GM19023 (cell line): ENCODE results near the gene ADGRL2.

Source experiments
- ATAC-seq: cut with Tn5 transposase; IDR thresholded peaks from one replicate; pipeline ENCODE4 v1.9.1; 2021; ENCODE audit warnings: mild to moderate bottlenecking, moderate library complexity; ENCODE audit not compliant: unreplicated experiment

The ADGRL2 gene

DNA sequence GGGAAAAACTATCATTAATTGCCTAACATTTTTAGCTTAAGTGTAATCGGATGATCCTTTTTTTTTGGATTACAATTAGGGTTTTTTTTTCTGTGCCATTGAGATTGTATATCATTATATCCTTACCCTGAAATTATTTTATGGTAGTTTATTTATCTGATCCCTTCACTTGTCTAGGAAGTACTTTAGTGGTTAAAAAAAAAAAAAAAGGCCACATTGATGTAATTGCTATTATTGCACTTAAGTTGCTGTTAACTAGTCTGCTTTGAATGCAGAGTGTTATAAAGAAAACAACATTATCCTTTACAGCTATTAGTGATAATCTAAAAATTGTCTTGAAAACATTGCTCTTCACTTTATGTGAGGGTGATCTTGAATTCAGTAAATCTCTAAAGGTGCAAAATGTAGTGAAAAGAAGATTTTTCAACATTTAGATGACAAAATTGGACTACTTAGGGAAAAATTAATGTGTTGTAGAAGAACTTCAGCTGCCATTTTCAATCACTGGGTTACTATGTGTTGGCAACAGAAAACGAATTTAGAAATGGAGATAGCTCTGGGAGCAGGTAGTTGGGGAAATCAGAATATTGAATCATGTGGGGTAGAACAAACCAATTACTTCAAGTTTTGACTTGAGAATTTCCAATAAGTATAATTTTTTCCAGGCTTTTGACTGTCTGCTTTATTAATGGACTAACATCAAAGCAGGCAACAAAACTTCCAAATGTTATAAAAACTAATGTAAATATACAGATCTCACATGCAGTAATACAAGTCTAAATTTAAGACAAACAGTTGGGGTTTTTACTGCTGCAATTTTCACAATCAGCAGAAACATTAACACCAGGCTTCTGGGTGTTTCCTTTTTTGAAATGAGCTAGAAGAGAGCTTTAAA lies 5.0 kb downstream of the ADGRL2 start:
- ATAC-seq, result no peak

DNA sequence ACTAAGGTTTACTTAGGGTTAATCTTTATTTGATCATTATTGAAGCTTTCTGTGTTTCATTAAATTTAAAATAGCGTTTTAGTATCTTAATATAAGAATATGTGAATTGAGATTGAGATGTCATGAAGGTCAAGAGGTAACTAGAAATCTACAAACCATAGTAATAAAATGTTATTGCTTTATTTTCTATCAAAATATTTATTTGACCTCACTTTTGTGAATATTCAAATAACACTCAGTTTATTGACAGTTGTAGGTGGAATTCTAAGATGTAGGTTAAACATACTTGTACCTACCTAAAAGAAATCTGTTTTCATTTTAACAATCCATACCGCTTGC lies 5.7 kb downstream of the ADGRL2 start:
- ATAC-seq, result no peak

DNA sequence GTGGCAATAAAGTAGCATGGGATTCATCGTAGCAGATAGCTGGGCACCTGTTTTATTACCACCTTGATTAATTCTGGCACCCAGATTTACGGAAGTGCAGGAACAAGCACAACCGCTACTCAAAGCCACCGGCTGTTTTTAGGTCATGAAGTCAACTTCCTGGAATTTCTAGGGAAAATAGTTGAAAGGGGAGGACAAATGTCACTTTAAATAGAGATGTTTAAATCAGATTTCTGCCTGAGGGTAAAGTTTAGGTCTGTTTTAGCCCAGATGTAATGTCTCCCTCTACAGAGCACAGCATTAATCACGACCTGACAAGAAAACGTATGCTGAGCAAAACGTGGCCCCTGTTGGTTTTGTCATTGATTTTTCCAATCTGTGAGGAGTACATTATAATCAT lies 8.0 kb downstream of the ADGRL2 start:
- no peak for ATAC-seq

DNA sequence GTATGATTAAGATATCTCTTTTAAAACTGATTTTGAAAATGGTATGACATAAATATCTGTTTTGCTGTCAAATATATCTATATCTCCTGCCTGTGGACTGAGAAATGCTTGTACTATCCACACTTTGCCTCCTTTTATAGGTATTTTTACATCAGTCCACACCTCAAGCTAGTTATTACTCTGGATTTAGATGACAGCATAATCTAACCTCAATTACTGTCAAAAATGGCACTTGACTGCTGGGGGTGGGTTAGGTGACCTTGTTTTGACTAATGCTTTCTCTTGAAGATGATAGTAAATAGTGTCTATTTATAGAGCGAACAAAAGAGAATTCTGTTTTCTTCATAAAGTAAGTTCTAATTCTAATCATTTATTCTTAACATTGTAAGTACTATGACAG lies 9.1 kb downstream of the ADGRL2 start:
- ATAC-seq, result no peak

DNA sequence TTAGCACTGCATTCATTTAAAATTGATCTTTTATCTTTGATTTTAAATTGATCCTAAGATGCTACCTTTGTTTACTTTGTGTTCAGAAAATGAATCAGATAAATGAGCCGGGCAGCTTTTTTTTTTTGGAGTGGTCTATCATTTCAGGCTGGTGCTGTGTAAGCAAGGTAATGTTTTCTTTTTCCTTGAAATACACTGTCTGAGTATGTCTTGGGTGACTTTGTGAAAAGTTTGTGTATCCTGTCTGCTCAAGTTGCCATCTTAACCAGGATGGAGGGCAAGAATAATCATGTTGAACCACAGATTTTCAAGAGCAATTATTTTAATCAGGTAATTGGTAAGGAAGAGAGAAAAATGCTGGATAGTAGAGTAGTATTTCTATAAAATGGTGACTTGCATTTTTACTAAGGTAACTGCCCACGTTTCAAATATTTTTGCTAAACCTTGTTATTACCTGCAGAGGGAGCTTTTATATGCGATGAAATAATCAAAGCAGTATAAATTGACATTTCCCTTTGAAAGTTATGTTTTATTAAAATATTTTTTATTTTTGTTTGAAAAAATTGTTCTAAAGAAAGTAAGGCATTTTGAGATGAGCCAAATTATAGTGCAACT lies 11.1 kb downstream of the ADGRL2 start:
- no peak for ATAC-seq

DNA sequence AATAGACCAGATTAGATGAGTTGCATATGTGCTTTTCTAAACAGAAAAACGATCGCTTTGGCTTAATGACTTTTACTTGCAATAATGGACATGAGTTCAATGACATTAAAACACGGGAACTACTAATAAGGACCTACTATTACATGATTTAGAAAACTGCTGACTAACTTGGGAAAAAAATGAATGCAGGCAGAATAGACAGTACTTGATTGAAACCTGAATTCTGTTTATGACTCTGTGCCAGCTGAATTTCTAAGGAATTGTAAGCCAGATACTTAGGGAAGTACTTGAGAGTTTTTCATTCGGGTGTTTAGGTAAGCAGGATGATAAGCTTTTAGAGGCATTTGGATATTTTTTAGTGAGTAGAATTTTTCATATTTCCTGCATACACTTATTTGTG lies 12.0 kb downstream of the ADGRL2 start:
- ATAC-seq, result no peak

DNA sequence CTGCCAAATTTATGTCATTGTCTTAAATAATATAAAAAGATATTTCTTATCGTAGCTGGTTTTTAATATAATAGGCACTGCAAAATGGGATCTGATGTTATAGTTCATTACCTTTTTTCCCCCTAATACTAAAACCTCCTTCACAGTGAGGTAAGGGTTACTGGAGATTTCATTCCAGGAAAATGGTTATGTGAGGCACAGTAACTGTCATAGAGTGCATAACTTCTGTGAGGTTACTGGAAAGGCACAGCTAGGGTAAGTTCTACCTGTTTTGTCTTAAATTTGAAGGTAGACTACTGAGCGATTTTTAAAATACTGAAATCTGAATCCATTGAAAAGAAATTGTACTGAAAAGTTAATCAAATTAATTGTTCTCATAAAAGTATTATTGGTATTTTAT lies 13.0 kb downstream of the ADGRL2 start:
- no peak for ATAC-seq

DNA sequence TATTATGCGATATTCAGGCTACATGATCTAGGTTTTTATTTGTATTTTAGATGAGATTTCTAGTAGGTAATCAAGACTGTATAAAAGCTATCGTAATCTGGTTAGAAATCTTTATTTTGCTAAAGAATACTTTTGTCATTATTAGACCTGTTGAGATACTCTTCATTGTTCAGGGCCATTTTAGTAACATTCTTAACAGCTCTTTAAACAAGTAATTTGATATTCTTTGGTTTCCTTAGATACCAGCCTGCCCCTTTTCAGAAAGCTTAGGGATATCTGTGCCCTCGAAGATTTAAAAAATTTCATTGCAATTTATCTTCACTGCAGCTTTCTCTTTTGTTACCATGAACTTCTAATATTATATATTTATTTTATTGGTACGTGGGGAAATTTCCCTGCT lies 18.9 kb downstream of the ADGRL2 start:
- no peak for ATAC-seq

DNA sequence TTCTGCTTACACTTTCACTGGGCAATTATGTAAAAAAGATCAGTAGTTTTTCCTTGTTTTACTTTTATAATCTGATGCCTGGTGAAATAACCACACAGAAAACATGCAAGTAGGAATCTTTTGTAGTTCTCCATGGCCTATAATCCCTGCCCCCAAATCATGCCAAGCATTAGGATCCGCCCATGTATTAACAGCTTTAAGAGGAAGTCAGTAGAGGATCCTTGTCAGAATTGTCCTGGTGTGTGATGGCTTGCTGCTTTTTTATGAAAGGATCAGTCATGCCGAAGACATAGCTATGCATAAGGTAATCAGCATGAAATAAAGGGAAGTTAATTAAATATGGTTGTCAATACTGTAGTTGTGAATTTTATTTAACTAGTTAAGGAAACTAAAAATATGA lies 20.0 kb downstream of the ADGRL2 start:
- ATAC-seq, result no peak

DNA sequence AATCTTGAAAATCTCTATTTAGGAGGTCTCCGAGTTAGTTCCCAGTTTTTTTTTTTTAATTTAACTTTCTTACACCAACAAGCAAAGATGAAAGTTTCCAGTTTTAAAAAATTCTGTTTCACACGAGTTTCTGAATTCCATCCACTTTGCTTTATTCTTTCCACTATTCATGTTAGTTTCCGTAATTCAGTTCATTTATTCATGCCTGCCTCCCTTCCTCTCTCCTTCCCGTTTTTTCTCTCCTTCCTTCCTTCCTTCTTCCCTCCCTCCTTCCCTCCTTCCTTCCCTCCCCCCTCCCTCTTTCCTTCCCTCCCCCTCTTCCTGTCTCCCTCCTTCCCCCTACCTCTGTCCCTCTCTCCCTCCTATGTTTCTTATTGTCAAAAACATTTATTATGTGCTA lies 22.3 kb downstream of the ADGRL2 start:
- no peak for ATAC-seq

DNA sequence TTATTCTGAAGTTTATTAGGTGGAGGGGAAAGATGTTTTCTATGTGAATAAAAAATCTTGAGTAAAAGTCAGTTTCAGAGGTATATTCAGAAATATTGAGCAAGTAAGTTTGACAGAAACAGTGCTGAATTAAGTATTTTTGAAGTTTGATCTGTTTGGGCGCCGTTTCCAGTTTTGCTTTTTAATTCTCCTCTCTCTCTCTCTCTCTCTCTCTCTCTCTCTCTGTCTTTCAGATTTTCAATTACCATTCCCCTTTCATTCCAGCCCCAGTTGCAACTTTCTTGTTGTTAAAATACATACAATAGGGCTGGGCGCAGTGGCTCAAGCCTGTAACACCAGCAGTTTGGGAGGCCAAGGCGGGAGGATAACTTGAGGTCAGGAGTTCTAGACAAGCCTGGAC lies 24.0 kb downstream of the ADGRL2 start:
- ATAC-seq, result no peak

DNA sequence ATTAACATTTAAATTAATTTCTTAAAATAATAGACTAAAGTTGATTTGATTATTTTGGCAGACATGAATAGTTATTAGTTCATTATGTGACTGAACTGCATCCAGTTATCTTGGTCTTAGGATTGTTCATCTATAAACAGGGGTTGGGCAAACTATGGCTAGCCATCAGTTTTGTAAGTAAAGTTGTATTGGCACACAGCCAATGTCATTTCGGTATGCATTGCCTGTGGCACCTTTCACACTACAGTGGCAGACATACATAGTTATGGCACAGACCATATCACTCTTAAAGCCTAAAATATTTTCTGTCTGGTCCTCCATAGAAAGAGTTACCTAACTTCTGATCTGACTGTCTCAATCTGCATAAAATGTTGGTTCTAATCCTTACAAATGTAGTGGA lies 27.2 kb downstream of the ADGRL2 start:
- no peak for ATAC-seq

DNA sequence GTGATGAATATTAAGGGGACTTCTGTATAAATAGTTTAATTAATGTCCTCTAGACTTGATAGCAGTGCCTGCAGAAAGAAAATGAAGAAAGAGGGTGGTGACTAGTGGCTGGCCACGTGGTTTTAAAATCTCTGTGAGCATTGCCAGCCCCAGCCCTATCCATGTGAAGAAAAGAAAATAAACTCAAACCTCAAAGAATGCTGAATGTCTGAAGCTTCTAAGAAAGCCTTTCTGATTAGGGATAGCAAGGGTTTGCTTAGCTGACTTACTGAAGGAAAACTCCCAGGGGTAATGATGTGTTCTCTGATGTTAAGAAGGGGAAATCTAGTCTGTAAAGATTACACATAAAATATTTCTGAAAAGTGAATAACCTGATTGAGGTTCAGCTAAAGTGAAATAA lies 31.8 kb downstream of the ADGRL2 start:
- no peak for ATAC-seq

DNA sequence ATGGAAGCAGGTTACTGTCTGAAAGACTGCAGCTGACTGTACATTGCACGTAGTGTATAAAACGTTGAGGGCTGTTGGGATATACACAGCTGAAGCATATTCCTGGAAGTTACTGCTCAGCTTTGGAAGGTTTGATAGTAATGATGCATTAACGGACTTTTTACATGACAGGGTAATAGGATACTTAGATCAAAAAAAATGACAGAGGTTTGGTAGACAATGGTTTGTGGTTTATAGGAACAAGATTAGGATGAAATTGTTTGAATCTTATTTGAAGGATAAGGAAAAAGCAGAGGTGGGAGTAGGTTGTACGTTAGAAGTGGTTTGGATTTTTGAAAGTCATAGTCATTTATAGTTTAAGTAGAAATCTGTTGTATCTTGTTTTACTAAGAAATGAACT lies 33.0 kb downstream of the ADGRL2 start:
- no peak for ATAC-seq

DNA sequence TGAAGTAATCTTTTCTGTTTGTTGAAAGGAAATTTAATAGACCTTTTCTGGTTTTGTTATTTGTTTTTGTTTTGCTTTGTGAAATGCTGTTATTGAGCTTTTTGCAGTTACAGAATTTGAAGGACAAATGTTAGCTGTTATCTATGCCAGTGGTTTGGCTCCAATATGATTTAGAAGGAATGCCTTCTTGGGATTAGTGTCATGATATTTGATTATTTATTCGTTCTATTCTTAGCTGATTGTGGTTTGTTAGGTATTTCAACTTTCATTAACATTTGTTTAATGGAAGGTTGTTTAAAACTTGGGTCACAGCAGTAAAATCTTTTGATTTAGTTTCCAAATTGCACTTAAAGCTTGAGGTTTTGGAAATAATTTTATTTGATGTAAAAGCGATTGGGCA lies 33.5 kb downstream of the ADGRL2 start:
- no peak for ATAC-seq

DNA sequence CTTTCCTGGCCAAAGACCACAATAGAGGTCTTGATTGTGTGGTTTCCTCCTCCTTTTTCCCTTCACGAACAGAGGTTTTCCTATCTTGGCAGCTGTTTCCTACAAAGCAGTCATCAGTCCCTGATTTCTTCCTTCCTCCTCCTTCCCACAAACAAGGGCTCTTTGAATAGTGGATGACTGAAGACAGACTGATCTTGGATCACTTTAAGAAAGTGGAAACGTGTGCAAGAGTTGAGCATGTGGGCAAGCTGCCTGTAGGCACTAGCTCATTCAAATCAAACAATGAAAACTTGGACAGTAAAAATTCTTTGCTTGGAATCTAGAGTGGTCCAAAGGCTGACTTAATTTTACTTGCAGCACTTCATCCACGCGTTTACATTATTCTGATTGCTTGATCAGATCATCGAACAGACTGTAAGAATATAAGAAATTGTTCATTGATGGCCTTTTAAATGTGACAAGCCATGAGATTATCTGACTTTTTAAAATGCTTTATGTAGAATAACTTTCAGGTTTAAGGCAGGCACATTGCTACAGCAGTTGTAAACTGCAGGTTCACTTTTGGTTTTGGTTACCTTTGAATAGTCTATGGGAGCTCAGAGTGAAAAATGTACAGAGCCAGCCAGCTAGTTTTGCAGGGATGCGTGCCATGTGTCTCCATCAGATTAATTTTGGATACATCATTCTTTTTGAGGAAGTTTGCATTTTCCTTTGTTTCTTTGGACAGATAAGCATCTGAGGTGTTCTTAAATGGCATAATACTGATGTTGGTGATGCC lies 34.4 kb downstream of the ADGRL2 start:
- no peak for ATAC-seq

DNA sequence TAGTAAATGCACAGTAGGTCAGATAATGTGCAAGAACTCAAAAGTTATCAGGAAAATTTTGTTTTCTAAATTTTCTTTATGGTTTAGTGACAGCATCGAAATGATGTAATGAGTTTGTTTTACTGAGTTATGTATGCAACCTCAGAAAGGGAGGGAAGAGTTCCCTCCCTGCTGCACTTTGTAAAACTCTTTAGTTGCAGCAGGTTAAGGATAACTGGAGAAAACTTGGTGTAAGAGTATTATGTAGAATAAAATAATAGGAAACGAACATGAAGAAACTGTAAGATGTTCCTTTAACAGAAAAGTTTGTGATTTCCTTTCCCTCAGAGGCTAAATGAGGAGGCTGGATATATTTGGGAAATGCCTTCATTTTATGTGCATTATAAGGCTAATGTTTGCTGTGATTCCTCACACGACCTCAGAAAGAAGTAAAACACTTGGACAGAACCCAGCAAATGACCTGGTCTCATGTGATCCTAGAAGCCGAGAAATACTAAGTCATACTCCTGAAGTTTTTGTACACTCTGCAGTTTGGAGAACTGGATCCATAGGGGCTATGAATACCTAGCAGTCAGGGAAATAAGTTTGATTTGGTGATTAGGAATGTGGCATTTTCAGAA lies 35.4 kb downstream of the ADGRL2 start:
- no peak for ATAC-seq

DNA sequence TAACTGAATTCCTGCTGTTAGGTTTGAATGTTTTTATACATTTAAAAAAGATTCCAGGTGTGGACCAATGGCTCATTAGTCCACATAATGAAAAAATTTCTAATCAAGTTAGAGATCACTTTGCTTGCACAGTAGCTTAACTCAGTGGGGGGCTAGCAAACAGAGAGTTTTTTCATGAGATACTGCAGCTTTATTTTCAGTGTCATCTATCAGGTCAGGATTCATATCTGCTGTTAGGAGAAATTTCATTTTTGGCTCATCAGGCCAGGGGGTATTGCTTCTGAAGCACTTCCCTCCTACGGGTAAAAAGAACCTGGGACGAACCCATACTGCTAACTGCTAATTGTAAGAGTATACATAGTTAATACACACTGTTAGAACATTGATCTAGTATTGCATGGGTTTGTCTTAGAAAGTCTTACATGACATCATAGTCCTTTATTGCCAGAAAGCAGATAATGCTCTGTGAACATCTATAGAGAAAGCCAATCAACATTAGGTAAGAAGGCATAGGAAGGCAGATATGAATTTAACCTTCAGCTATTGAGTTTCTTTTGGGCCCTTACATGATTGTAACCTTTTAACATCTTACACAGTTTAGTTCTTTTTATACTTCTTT lies 38.0 kb downstream of the ADGRL2 start:
- ATAC-seq, result no peak

DNA sequence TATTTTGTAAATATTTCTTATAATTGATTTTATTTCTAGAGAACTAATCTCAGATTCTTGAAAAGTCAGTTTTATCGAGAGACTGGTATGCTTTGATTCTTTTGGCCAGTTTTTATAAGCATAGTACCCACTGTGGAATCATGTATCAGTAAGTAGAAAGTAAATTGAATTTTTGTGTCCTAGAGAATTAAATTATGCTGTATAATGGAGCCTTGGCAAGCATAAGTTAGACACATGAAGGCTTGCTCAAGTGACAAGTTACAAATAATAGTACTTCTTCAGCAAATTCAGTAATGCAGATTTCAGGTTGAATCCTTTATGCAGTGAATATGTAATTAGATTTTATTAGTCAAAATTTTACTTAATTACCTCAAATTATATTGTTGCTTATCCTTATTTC lies 40.1 kb downstream of the ADGRL2 start:
- no peak for ATAC-seq

DNA sequence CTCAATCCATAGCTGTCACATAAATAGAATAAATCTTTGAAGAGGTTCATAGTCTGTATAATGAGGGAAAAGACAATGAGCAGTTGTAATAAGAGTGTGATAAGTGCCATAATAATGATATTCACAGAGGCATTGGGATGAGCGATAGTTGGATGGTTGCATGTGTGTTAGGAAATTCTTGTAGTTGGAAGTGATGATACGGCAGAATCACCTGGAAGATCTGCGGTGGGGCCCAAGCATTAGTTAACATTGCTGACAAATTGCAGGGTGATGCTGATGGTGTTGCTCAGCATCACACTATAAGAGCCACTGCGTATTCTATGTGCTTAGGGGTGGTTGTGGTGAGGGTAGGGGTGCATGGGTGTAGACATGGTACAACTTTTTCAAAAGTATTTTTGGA lies 41.1 kb downstream of the ADGRL2 start:
- ATAC-seq, result no peak

DNA sequence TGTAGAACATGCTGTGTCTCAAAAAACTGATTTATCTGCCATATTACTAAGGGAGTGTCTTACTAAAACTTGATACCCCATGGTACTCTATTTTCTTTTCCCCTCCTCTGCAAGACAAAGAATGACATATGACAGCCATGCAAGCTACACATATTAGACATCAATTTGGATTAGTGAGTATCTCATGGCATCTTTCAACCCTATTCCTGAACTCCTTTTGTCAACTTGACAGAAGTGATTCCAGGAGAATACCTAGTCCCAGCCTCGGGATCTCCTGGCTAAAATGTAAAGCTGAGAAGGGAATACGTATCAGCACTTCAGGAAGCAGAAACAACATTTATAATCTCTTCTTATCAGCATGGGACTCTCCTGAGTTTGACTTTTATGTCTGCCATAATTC lies 43.7 kb downstream of the ADGRL2 start:
- ATAC-seq, result no peak
